Gastrocnemius medialis (tissue), 4 donors: ENCODE data around the gene NTM.

ENCODE experiments used
- CTCF ChIP-seq, 5 experiments: fragments of 450-650 bp in 3 of 5; fragments of 200-600 bp in 2 of 5; sonication (generic) in 2 of 5; IDR thresholded peaks in 4 of 5; conservative IDR thresholded peaks in 1 of 5; 1 replicate in 4 of 5; 2 replicates in 1 of 5; pipeline ENCODE4 v1.5.1; 2016 to 2019; ENCODE audit warnings: antibody characterized with exemption in 5 of 5, mild to moderate bottlenecking in 3 of 5, moderate library complexity in 3 of 5
- POLR2A ChIP-seq, 2 donors: fragments of 450-650 bp; IDR thresholded peaks; one replicate each; pipeline ENCODE4 v1.6.1; 2017; ENCODE audit warnings: antibody characterized with exemption in 2 of 2, mild to moderate bottlenecking in 2 of 2, moderate library complexity in 2 of 2

GRCh38 chr11:131894615-131895544, 524.5 kb downstream of the NTM start:
- TF ChIP-seq CTCF (IDR thresholded peaks at IDR 0.05 in 4 of 5, conservative IDR thresholded peaks at IDR 0.05 in 1 of 5): no peak
- no peak for TF ChIP-seq POLR2A (IDR thresholded peaks at IDR 0.05)
